HL-60 (cell line): Measurements from ENCODE around the gene SCART1.
"Not testable (repeated sequence)": the region's sequence is repeated elsewhere in the genome, so short reads cannot be mapped to it uniquely, and the experiment has no call there.

Source experiments
- DNase-seq, 2 experiments: peaks; one replicate each; pipeline ENCODE4 v3.0.0-alpha.2; 2010 to 2020; ENCODE audit warnings: low read depth in 1 of 2, low spot score in 1 of 2
- H3K27ac ChIP-seq: fragments of 250-450 bp; sonication (Bioruptor Pico); replicated peaks from 2 replicates; pipeline ENCODE4 v1.5.1; 2020; ENCODE audit warnings: mild to moderate bottlenecking, moderate library complexity
- H3K27me3 ChIP-seq: fragments of 250-450 bp; sonication (Bioruptor Pico); 2 replicates; pipeline ENCODE4 v1.5.1; 2021; ENCODE audit warnings: mild to moderate bottlenecking, moderate library complexity; ENCODE audit not compliant: insufficient read depth, poor library complexity, severe bottlenecking
- H3K4me3 ChIP-seq: replicated peaks from 2 replicates; pipeline ENCODE4 v1.5.1; 2011; ENCODE audit warnings: mild to moderate bottlenecking, control low read depth, low read length; ENCODE audit not compliant: insufficient read depth
- GABPA ChIP-seq: IDR thresholded peaks from 2 replicates; pipeline ENCODE4 v1.6.1; 2012; ENCODE audit warnings: low read depth
- POLR2AphosphoS5 ChIP-seq: IDR thresholded peaks from 2 replicates; pipeline ENCODE4 v1.6.1; 2012; ENCODE audit warnings: low read depth
- SPI1 ChIP-seq: IDR thresholded peaks from 2 replicates; pipeline ENCODE4 v1.6.1; 2012; ENCODE audit warnings: low read depth, mild to moderate bottlenecking, borderline replicate concordance
- TF ChIP-seq, protein P1 (sequence below): IDR thresholded peaks from one replicate; pipeline ENCODE4 v1.5.1; 2011; ENCODE audit warnings: low read length, control low read depth, inconsistent platforms; ENCODE audit not compliant: insufficient read depth
- TF ChIP-seq, protein P2 (sequence below): IDR thresholded peaks from 2 replicates; pipeline ENCODE4 v1.6.1; 2012; ENCODE audit warnings: low read depth; ENCODE audit not compliant: insufficient replicate concordance

SCART1 gene

DNA sequence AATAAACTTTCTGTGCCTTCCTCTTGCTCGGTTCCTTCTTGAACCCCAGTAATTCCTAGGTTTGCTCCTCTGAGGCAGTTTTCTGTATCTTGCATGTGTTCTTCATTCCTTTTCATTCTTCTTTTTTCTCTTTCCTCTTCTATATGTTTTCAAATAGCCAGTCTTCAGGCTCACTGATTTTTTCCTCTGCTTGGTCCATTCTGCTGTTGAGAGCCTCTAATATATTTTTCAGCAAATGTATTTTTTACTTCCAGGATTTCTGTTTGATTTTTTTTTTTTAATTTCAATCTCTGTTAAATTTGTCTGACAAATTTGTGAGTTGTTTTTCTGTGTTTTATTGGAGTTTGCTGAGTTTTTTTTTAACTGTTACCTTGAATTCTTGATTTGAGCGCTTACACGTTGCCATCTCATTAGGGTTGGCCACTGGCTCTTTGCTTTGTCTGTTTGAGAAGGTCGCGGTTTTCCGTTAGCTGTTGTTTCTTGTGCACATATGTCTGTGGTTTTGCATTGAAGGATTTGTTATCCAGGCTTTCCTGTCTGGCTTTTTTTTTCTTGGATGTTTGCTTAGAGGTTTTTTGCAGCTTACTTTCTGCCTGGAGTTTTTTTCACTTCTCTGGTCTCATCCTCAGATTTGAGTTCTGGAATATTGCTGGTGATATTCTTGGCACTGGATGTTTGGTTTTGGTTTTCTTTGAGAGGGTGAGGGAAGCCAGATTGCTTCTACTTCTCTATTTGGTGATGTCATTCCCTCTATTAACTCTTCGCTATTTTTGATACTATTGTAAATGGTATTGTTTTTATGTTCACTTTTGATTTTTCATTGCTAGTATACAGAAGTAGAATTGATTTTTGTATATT is 42.0 kb upstream of the SCART1 start:
- DNase-seq, result no peak
- Histone ChIP-seq H3K4me3 (no peak overlapping the region), H3K27ac (no peak overlapping the region), H3K27me3 (no peaks in the 10 kb centered on the region)
- TF ChIP-seq, protein P1, sequence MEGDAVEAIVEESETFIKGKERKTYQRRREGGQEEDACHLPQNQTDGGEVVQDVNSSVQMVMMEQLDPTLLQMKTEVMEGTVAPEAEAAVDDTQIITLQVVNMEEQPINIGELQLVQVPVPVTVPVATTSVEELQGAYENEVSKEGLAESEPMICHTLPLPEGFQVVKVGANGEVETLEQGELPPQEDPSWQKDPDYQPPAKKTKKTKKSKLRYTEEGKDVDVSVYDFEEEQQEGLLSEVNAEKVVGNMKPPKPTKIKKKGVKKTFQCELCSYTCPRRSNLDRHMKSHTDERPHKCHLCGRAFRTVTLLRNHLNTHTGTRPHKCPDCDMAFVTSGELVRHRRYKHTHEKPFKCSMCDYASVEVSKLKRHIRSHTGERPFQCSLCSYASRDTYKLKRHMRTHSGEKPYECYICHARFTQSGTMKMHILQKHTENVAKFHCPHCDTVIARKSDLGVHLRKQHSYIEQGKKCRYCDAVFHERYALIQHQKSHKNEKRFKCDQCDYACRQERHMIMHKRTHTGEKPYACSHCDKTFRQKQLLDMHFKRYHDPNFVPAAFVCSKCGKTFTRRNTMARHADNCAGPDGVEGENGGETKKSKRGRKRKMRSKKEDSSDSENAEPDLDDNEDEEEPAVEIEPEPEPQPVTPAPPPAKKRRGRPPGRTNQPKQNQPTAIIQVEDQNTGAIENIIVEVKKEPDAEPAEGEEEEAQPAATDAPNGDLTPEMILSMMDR, result no peak
- TF ChIP-seq POLR2AphosphoS5 (no peak), GABPA (no peak), SPI1 (no peak)
- TF ChIP-seq, protein P2, sequence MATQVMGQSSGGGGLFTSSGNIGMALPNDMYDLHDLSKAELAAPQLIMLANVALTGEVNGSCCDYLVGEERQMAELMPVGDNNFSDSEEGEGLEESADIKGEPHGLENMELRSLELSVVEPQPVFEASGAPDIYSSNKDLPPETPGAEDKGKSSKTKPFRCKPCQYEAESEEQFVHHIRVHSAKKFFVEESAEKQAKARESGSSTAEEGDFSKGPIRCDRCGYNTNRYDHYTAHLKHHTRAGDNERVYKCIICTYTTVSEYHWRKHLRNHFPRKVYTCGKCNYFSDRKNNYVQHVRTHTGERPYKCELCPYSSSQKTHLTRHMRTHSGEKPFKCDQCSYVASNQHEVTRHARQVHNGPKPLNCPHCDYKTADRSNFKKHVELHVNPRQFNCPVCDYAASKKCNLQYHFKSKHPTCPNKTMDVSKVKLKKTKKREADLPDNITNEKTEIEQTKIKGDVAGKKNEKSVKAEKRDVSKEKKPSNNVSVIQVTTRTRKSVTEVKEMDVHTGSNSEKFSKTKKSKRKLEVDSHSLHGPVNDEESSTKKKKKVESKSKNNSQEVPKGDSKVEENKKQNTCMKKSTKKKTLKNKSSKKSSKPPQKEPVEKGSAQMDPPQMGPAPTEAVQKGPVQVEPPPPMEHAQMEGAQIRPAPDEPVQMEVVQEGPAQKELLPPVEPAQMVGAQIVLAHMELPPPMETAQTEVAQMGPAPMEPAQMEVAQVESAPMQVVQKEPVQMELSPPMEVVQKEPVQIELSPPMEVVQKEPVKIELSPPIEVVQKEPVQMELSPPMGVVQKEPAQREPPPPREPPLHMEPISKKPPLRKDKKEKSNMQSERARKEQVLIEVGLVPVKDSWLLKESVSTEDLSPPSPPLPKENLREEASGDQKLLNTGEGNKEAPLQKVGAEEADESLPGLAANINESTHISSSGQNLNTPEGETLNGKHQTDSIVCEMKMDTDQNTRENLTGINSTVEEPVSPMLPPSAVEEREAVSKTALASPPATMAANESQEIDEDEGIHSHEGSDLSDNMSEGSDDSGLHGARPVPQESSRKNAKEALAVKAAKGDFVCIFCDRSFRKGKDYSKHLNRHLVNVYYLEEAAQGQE, result no peak

DNA sequence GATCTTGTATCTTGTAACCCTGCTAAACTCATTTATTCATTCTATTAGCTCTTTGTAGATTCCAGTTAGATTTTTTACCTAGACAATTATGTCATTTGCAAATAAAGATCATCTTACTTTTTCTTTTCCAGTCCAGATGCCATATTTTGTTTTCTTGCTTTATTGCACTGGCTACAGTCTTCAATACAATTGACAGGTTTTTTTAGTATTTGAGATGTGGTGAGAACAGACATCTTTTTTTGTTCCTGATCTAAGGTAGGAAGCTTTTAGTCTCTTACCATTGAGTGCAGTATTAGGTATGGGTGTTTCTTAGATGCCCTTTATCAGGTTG is 41.4 kb upstream of the SCART1 start:
- H3K27me3 ChIP-seq, result no peaks in the 10 kb centered on the region
- no peak overlapping the region for H3K27ac ChIP-seq
- TF ChIP-seq POLR2AphosphoS5 (no peak), SPI1 (no peak), GABPA (no peak)
- TF ChIP-seq, protein P1, result no peak
- TF ChIP-seq, protein P2, result no peak
- DNase-seq, result no peak
- H3K4me3 ChIP-seq, result no peak overlapping the region

DNA sequence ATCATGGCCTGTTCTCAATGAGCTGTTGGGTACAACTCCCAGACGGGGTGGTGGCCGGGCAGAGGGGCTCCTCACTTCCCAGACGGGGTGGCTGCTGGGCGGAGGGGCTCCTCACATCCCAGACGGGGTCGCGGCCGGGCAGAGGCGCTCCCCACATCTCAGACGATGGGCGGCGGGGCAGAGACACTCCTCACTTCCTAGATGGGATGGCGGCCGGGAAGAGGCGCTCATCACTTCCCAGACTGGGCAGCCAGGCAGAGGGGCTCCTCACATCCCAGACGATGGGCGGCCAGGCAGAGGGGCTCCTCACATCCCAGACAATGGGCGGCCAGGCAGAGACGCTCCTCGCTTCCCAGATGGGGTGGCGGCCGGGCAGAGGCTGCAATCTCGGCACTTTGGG is 39.3 kb upstream of the SCART1 start:
- not testable (repeated sequence) for H3K27me3 ChIP-seq, DNase-seq, H3K4me3 ChIP-seq, H3K27ac ChIP-seq

DNA sequence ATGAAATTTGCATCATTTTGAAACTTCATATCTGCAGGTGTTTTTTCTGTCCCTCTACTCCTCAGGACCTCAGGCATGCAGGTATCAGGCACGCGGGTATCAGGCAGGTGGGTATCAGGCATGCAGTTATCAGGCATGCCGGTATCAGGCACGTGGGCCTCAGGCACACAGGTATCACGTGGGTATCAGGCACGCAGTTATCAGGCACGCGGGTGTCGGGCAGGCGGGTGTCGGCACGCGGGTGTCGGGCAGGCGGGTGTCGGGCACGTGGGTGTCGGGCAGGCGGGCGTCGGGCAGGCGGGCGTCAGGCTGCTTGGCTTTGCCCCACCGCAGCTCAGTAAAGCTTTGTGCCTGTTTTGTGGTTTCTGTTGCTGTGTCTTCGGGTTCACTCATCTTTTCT is 38.0 kb upstream of the SCART1 start:
- DNase-seq, result no peak
- no peaks in the 10 kb centered on the region for H3K27me3 ChIP-seq
- TF ChIP-seq SPI1, result no peak
- TF ChIP-seq, protein P2, result no peak
- TF ChIP-seq GABPA, result no peak
- TF ChIP-seq, protein P1, result no peak
- no peak for TF ChIP-seq POLR2AphosphoS5
- no peak overlapping the region for H3K4me3 ChIP-seq
- H3K27ac ChIP-seq, result no peak overlapping the region
